ENCODE results near the gene S100A3. TPM values are rescaled to one million over a fixed set of nuclear protein-coding genes. Genes with fewer than 3 reads are reported as not detected.

Gene S100A3
- polyA plus RNA-seq, 2 of the 4 experiments (the other 2 are of a cell fraction) = 25.0 to 74.0 TPM

DNA sequence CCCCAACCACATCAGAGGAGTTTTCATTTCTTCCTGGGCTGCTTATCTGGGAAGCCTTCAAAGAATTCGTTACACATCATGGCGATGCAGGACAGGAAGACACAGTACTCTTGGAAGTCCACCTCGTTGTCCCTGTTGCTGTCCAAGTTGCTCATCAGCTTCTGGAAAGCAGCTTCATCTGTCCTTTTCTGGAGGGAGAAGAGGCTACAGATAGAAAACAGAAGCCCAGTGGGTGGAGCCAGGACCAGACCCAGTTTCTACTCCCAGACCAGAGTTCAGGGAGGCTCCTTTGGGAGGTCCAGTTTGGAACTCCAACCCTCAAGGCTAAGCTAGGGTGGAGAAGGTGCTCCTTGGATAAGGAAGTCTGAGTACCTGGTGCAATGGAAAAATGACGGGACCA is 5.3 kb downstream of the S100A3 start:
- DNase-seq (ENCODE audit: low read depth in 1 of 2, low spot score in 1 of 2) (no peak), FAIRE-seq (no peak), ATAC-seq (no peak)
- Histone ChIP-seq H3K27ac (peak overlapping the region; percentile 96 to 97), H3K9me3 (no peaks in the 10 kb centered on the region), H3K4me3 (peak overlapping the region; percentile 62), H3K4me1 (peaks cover 82% of the 10 kb centered on the region), H3K4me2 (peak overlapping the region; percentile 99)
- POLR2A ChIA-PET = interaction anchor here (1.3 to 6.8 kb wide), 3 partner anchors 9 to 447 kb away, joined by 4 to 114 read pairs (median 39); partner anchors contain the start of genes RPS27, S100A2 and S100A6
- CTCF ChIA-PET = interaction anchor here (1.0 to 16.2 kb wide), 7 partner anchors 9 to 83 kb away, joined by 3 to 141 read pairs (median 19); partner anchors contain the start of genes S100A13, S100A2 and S100A6
- WGBS (ENCODE audit: missing lambda C conversion rate) = 79% methylated on average over 4 of the region's 4 CpGs
- TF ChIP-seq, protein P1, sequence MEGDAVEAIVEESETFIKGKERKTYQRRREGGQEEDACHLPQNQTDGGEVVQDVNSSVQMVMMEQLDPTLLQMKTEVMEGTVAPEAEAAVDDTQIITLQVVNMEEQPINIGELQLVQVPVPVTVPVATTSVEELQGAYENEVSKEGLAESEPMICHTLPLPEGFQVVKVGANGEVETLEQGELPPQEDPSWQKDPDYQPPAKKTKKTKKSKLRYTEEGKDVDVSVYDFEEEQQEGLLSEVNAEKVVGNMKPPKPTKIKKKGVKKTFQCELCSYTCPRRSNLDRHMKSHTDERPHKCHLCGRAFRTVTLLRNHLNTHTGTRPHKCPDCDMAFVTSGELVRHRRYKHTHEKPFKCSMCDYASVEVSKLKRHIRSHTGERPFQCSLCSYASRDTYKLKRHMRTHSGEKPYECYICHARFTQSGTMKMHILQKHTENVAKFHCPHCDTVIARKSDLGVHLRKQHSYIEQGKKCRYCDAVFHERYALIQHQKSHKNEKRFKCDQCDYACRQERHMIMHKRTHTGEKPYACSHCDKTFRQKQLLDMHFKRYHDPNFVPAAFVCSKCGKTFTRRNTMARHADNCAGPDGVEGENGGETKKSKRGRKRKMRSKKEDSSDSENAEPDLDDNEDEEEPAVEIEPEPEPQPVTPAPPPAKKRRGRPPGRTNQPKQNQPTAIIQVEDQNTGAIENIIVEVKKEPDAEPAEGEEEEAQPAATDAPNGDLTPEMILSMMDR (IDR thresholded peaks at IDR 0.05) = no peak
- TF ChIP-seq, protein P2, sequence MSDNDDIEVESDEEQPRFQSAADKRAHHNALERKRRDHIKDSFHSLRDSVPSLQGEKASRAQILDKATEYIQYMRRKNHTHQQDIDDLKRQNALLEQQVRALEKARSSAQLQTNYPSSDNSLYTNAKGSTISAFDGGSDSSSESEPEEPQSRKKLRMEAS (IDR thresholded peaks at IDR 0.05) = no peak
- TF ChIP-seq NFE2L2 (conservative IDR thresholded peaks at IDR 0.05; ENCODE audit: low read length) = no peak
- TF ChIP-seq CBX2 (IDR thresholded peaks at IDR 0.05; ENCODE audit: borderline replicate concordance, low read depth) = no peak
- no peak for TF ChIP-seq SREBF2 (IDR thresholded peaks at IDR 0.05)
- TF ChIP-seq ZC3H11A (IDR thresholded peaks at IDR 0.05) = no peak
- no peak for TF ChIP-seq CBX8 (IDR thresholded peaks at IDR 0.05)
- TF ChIP-seq, protein P3, sequence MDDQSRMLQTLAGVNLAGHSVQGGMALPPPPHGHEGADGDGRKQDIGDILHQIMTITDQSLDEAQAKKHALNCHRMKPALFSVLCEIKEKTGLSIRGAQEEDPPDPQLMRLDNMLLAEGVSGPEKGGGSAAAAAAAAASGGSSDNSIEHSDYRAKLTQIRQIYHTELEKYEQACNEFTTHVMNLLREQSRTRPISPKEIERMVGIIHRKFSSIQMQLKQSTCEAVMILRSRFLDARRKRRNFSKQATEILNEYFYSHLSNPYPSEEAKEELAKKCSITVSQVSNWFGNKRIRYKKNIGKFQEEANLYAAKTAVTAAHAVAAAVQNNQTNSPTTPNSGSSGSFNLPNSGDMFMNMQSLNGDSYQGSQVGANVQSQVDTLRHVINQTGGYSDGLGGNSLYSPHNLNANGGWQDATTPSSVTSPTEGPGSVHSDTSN (IDR thresholded peaks at IDR 0.05) = no peak
- TF ChIP-seq CHD2 (IDR thresholded peaks at IDR 0.05; ENCODE audit: low read length, partially characterized antibody) = no peak
- TF ChIP-seq MYC (IDR thresholded peaks at IDR 0.05; ENCODE audit: borderline replicate concordance, low read length) = no peak
- TF ChIP-seq MAZ (IDR thresholded peaks at IDR 0.05; ENCODE audit: borderline replicate concordance, low read depth, low read length) = no peak
- TF ChIP-seq FOXS1 (CRISPR knock-in tag; IDR thresholded peaks at IDR 0.05) = no peak

DNA sequence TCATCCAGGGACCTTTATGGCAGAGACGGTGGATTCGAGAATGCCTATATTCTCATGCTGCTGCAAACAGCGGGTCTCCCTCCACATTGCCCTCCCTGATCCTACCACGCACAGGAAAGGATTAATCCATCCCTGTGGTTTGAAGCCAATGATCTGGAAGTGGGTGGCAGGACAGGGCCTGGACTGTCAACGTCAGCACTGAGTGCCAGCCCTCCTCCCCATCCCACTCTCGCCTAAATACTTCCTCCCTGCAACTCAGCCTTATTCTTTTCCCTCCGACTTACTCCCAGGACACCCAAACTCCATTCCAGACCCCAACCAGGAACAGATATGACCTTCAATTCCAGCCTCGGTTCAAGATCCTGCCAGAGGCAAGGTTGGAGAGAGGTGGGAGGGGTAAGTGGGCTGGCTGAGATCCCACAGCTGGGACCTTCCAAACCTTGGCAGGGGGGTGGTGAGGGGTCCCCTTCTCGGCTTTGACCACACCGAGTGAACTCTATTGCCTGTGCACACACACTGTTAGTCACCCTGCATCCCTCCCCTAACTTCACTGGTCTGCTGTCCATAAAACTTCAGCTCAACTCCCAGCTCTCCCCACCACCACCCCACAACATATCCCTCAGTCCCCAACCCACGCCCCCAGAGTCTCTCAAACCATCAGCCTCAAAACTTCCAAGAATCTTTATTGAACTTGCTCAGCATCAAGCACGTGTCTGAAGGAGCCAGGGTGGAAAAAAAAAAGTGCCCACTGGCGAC is 5.9 kb downstream of the S100A3 start:
- peak overlapping the region; percentile 62 for H3K4me3 ChIP-seq
- peak overlapping the region; percentile 99 for H3K4me2 ChIP-seq
- TF ChIP-seq POLR2A (IDR thresholded peaks at IDR 0.05; ENCODE audit: low read length) (peak; percentile 17; the same call in 1 of the 2 replicates), RFX5 (IDR thresholded peaks at IDR 0.05) (no peak)
- ChIA-PET POLR2A (interaction anchor here (3.1 to 6.8 kb wide), 2 partner anchors 9 to 23 kb away, joined by 39 to 114 read pairs; partner anchors contain the start of genes S100A2 and S100A6), CTCF (interaction anchor here (0.6 to 16.2 kb wide), 8 partner anchors 9 to 84 kb away, joined by 3 to 141 read pairs (median 12); partner anchors contain the start of genes S100A13, S100A2 and S100A6)
- DNase-seq (ENCODE audit: low read depth in 1 of 2, low spot score in 1 of 2) = no peak
- peaks cover 82% of the 10 kb centered on the region for H3K4me1 ChIP-seq
- 68% methylated on average over 13 of the region's 13 CpGs for WGBS (ENCODE audit: missing lambda C conversion rate)
- FAIRE-seq = no peak
- ATAC-seq = no peak
- H3K27ac ChIP-seq = peak overlapping the region; percentile 96 to 97
- no peaks in the 10 kb centered on the region for H3K9me3 ChIP-seq

DNA sequence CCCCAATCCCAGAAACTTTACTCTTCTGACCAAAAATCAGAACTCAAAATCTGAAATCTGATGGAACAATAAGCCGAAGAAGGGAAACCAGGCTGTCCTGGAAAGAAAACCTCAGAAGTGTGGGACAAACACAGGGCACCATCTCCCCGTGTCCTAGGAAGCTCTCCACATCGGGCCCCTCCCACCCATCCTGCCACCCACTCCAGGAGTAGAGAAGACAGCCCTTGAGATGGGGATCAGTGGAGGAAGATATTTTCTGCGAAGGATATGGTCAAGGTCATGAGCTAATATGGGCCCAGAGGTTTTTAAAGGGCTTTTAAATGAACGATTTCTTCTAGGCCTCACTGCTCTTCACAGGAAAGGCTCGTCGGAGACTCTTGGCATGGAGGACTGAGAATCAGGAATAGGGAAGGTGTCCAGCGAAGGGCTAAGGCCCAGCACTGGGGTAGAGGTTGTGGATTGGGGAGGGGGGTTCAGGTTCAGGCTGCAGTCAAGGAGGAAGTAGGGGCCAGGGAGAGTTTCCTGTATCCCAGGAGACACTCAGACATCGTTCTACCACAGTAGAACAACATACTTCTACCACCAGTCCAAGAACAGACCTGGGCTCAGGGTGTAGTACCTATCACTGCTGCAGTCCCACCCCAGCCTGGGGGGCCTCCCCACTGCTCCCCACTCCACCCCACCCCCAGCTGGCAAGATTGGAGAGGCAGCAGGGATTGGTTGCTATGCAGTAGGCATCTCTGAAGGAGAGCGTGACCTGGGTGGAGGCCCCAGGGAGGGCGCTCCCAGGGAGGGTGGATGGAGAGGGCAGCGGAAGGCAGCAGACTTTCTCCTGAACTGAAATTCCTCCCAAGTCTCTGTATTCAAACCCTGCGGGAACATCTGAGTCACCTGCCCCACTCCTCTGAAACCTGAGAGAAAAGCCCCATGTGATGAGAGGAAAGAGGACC is 7.1 kb downstream of the S100A3 start:
- peak overlapping the region; percentile 99 for H3K4me2 ChIP-seq
- DNase-seq (ENCODE audit: low read depth in 1 of 2, low spot score in 1 of 2) (no peak), ATAC-seq (no peak), FAIRE-seq (no peak)
- ChIA-PET CTCF (interaction anchor here (0.6 to 18.2 kb wide), 6 partner anchors 8 to 33 kb away, joined by 3 to 471 read pairs (median 56); partner anchors contain the start of genes S100A2 and S100A6), POLR2A (interaction anchor here (0.6 to 1.6 kb wide), 3 partner anchors 25 to 301 kb away, joined by 3 to 6 read pairs (median 6); no protein-coding TSS in a partner anchor)
- no peak for TF ChIP-seq ZSCAN20 (CRISPR knock-in tag; IDR thresholded peaks at IDR 0.05)
- WGBS (ENCODE audit: missing lambda C conversion rate) = 80% methylated on average over 13 of the region's 13 CpGs
- H3K27ac ChIP-seq = peak overlapping the region; percentile 19 to 97; a peak in 4 of 6 replicates
- H3K4me1 ChIP-seq = peaks cover 74% of the 10 kb centered on the region
- no peak overlapping the region for H3K4me3 ChIP-seq
- H3K9me3 ChIP-seq = no peaks in the 10 kb centered on the region

Measured in A549 (cell line).